GM12801 (cell line): ENCODE results near the gene PGBD1.

Experiments
- TF ChIP-seq, protein P1 (sequence below): IDR thresholded peaks from one replicate; pipeline ENCODE4 v1.5.1; 2011; ENCODE audit warnings: control low read depth; ENCODE audit not compliant: insufficient read length; ENCODE audit errors: extremely low read depth

Gene PGBD1

DNA sequence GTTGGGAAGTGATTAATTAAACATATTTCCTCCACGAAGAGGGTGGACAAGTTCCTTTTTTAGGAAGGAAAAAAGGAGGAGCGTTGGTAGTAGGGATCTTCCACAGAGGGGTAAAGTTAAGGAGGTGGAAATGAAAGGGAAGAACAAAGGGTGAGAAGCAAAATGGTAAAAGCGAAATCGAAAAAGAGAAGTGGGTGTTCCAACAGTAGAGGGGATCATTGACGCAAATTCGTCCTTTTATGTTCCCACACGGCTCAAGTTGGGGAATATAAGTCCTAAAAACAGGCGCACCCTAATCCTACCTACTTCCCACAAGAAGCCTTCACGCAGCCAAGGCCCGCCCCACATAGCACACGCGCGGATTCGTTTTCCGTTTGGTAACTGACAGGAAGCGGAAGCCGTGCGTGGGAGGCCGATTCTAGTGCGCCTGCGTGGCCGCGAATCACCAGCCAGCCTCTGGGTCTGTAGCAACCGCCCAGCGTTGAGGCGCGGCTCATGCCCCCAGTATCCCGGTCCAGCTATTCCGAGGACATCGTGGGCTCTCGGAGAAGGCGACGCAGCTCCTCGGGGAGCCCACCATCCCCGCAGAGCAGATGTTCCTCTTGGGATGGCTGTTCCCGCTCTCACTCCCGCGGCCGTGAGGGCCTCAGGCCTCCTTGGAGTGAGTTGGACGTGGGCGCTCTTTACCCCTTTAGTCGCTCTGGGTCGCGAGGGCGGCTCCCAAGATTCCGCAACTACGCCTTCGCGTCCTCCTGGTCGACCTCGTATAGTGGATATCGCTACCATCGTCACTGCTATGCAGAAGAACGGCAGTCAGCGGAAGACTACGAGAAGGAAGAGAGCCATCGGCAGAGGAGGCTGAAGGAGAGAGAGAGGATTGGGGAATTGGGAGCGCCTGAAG lies 22.2 kb upstream of the PGBD1 start, which contains the start of gene NKAPL:
Gene NKAPL, plus strand, starts transcription at position 421 of the 901 bp plus-strand sequence. Its CDS starts 75 bp downstream, at position 496.
- TF ChIP-seq, protein P1, sequence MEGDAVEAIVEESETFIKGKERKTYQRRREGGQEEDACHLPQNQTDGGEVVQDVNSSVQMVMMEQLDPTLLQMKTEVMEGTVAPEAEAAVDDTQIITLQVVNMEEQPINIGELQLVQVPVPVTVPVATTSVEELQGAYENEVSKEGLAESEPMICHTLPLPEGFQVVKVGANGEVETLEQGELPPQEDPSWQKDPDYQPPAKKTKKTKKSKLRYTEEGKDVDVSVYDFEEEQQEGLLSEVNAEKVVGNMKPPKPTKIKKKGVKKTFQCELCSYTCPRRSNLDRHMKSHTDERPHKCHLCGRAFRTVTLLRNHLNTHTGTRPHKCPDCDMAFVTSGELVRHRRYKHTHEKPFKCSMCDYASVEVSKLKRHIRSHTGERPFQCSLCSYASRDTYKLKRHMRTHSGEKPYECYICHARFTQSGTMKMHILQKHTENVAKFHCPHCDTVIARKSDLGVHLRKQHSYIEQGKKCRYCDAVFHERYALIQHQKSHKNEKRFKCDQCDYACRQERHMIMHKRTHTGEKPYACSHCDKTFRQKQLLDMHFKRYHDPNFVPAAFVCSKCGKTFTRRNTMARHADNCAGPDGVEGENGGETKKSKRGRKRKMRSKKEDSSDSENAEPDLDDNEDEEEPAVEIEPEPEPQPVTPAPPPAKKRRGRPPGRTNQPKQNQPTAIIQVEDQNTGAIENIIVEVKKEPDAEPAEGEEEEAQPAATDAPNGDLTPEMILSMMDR = no peak

DNA sequence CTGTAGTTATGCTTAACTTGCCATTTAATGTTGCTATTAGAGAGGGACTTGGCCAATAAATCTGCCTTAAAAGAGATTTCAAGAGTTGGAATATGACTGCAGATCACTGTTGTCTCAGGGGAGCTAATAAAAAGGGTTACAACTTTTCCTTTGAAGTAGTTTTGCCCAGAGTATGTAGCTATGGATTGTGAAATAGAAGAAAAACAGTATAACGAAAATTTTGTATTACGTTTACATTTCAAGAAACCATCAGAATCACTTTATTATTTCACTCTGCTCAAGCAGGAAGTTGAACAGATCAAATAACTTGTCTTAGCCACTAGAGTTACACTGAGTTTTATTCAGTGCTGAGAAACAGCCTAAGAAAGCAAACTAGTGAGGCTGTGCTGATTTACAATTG lies 17.4 kb upstream of the PGBD1 start:
- TF ChIP-seq, protein P1 = no peak

DNA sequence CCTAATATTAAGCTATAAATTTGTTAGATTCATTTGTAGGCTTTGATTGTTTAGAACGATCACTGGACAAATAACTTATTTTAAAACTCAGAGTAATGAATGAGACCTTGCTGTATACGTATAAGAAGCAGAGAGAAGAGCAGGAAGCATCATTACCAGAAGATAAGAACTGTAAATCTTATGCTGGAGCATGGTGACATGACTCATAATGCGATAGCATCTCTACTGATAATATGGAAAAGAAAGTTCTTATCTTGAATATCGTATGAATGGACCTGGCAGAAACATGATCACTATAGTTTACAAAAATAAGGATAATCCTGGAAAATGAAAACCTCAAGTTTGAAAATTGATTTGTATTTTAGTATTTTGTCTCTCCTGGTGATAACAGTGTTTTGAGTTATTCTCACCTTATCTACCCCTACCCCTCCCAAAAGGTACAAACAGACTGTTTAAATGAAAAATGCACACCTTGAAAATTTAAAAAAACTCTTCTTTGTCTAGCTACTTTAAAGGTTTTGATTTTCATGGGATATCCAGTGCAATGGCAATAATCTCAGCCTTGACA lies 16.5 kb upstream of the PGBD1 start:
- TF ChIP-seq, protein P1 = no peak

DNA sequence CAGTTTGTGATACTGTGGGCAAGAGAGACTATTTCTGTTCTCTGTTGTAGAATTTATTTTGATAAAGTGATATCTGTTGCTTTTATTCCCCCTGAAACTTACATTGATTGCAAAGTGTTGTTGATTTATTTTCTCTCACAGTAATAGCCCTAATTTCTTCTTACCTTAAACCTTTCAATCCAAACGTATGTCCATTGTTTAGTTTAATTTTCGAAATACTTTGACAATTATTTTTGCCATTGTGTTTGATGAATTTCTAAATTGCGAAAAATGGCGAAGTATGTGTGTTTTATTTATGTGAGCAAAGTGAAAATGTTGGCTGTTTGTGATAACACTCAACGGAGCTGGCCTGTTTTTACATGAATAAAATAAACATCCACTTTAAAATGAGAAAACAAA lies 14.8 kb upstream of the PGBD1 start:
- TF ChIP-seq, protein P1 = no peak

DNA sequence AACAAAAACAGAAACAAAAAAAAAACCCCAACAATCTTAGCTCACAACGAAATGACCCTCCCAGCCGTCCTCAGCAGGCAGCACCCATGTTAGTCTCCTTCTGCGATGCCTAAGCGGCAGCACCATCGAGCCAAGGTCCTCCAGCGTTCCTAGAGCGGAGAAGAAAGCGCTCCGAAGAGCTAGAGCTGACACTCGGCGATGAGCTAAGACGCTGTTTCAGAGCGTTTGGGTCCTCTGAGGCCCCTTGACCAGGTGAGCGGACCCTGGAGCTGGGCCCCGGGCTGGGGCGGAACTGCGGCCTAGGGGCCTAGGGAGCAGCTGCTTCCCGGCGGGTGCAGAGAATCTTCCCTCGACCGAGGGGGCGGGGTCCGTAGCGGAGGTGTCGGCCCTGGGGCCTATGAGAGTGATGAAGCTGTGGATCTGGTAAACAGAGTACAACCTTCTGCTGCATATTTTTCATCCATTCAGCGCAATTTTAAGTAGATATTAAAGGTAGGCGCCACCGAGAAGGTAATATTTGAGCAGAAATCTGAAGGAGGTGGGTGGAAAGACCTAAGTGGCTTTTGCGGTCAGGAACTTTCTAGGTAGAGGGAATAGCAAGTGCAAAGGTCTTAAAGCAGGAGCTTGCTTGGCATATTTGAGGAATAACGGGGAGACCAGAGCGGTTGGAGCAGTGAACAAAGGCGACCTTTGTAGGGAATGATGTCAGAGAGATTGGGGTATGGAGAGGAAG lies 14.2 kb upstream of the PGBD1 start, which contains the start of gene ZSCAN26:
Gene ZSCAN26, plus strand, starts transcription at position 182 of the 733 bp plus-strand sequence. CDS start 4,777 bp downstream, outside the sequence.
- TF ChIP-seq, protein P1 = no peak

DNA sequence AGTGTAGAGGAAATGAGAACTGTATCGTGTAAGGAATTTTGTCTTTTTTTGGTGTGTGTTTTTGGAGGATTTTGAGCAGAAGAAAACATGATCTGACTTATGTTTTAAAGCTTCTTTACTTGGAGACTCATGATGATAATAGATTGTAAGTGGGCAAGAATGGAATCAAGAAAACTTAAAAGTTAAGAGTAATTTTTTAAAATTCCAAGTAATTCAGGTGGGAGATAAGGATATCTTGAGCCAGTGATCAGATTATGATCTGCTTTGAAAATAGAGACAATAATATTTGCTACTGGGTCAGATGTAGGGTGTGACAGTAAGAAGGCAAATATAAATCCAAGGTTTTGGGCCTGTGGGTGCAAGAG lies 13.7 kb upstream of the PGBD1 start:
- TF ChIP-seq, protein P1 = no peak

DNA sequence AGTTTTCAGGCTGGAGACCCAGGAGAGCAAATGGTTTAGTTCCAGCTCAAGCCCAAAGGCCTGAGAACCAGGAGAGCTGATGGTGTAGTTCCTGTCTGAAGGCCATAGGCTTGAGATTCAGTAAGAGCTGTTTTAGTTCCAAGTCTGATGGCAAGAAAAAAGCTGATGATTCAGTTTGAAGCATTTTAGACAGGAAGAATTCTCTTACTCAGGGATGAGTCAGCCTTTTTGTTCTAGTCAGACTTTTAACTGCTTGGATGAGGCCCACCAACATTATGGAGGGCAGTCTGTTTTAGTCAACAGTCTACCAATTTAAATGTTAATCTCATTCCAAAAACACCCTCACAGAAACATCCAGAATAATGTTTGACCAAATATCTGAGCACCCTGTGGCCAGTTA lies 11.9 kb upstream of the PGBD1 start:
- TF ChIP-seq, protein P1 = no peak
